ENCODE measurements around the gene ZBTB9.

ZBTB9 gene

GRCh38 chr6:33424855-33425667 is 29.3 kb upstream of the ZBTB9 start:
- no peak for DNase-seq (ENCODE audit: extremely low read depth, insufficient read length)
- Histone ChIP-seq H3K36me3 (ENCODE audit: control insufficient read depth, insufficient read depth, low read length) (no peaks in the 10 kb centered on the region), H3K27me3 (replicated peaks; ENCODE audit: control insufficient read depth, insufficient read depth, low read length) (no peaks in the 10 kb centered on the region), H3K4me3 (replicated peaks; ENCODE audit: low read depth, low read length) (peak overlapping the region; percentile 60)
- TF ChIP-seq, protein P1, sequence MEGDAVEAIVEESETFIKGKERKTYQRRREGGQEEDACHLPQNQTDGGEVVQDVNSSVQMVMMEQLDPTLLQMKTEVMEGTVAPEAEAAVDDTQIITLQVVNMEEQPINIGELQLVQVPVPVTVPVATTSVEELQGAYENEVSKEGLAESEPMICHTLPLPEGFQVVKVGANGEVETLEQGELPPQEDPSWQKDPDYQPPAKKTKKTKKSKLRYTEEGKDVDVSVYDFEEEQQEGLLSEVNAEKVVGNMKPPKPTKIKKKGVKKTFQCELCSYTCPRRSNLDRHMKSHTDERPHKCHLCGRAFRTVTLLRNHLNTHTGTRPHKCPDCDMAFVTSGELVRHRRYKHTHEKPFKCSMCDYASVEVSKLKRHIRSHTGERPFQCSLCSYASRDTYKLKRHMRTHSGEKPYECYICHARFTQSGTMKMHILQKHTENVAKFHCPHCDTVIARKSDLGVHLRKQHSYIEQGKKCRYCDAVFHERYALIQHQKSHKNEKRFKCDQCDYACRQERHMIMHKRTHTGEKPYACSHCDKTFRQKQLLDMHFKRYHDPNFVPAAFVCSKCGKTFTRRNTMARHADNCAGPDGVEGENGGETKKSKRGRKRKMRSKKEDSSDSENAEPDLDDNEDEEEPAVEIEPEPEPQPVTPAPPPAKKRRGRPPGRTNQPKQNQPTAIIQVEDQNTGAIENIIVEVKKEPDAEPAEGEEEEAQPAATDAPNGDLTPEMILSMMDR (IDR thresholded peaks at IDR 0.05; ENCODE audit: insufficient read depth, low read length, poor library complexity, severe bottlenecking), result no peak

- H3K27me3 ChIP-seq (replicated peaks; ENCODE audit: control insufficient read depth, insufficient read depth, low read length), result no peaks in the 10 kb centered on the region
- TF ChIP-seq, protein P1 (IDR thresholded peaks at IDR 0.05; ENCODE audit: insufficient read depth, low read length, poor library complexity, severe bottlenecking), result peak; percentile 65
- DNase-seq (ENCODE audit: extremely low read depth, insufficient read length), result peak; percentile 85
- H3K36me3 ChIP-seq (ENCODE audit: control insufficient read depth, insufficient read depth, low read length), result no peaks in the 10 kb centered on the region
- H3K4me3 ChIP-seq (replicated peaks; ENCODE audit: low read depth, low read length), result peak overlapping the region; percentile 60
These were observed 28.5 kb upstream of the ZBTB9 start for GRCh38 chr6:33425668-33426577.

DNA sequence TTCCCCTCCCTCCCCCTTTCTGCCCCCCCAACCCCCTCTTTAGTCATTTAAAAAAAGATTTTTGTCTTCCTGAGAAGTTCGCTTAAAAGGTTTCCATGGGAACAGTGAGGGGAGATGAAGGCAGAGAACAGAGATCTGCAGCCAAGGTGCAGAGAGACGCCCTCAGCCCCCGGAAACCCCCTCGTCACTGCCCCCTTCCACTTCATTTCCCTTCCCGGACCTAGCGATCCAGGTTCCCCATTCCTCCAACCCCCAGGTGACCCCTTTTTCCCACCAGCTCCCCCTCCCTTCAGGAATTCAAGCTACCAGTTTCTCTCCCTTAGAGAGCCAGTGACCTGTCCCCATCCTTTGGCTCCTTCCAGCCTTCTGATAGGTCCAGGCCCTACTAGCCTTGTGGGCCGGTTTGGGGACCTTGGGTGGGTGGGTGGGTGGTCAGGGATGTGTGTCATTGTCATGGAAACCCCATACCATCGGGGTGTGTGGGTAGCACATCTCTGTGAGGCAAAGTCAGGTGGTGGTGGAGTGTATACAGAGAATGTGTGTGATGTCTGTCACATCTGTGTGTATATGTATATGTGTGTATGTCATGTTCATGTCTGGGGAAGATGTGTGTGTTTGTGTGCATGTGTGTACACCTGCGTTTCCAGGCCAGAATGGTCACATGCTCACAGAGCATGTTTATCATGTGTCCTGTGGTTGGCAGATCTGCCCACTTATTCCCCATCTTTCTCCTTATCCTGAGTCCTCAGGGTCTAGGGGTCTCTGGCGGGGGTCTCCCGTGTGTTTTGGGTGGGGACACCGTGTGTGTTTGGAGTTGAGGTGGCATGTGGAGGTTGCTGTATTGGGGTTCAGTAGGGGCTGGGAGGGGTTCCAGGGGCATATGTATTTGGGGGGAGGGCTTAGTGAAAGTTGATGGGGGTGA is 27.5 kb upstream of the ZBTB9 start:
- DNase-seq (ENCODE audit: extremely low read depth, insufficient read length), result no peak
- Histone ChIP-seq H3K36me3 (ENCODE audit: control insufficient read depth, insufficient read depth, low read length) (no peaks in the 10 kb centered on the region), H3K27me3 (replicated peaks; ENCODE audit: control insufficient read depth, insufficient read depth, low read length) (no peaks in the 10 kb centered on the region), H3K4me3 (replicated peaks; ENCODE audit: low read depth, low read length) (peak overlapping the region; percentile 77)
- TF ChIP-seq, protein P1 (IDR thresholded peaks at IDR 0.05; ENCODE audit: insufficient read depth, low read length, poor library complexity, severe bottlenecking), result no peak

- no peaks in the 10 kb centered on the region for H3K27me3 ChIP-seq (replicated peaks; ENCODE audit: control insufficient read depth, insufficient read depth, low read length)
- peak overlapping the region; percentile 77 for H3K4me3 ChIP-seq (replicated peaks; ENCODE audit: low read depth, low read length)
- H3K36me3 ChIP-seq (ENCODE audit: control insufficient read depth, insufficient read depth, low read length), result no peaks in the 10 kb centered on the region
- no peak for DNase-seq (ENCODE audit: extremely low read depth, insufficient read length)
- TF ChIP-seq, protein P1 (IDR thresholded peaks at IDR 0.05; ENCODE audit: insufficient read depth, low read length, poor library complexity, severe bottlenecking), result no peak
These were observed 26.7 kb upstream of the ZBTB9 start for GRCh38 chr6:33427585-33428223.
